DND-41 (cell line): ENCODE data around the gene RNF6.

Source experiments
- ATAC-seq: fragments of 200-7000 bp; cut with Tn5 transposase; 3 replicates; pipeline ENCODE4 v1.9.1; 2021; ENCODE audit warnings: low read depth; ENCODE audit not compliant: insufficient read depth
- DNase-seq: peaks from one replicate; pipeline ENCODE4 v3.0.0-alpha.2; 2020
- H2AFZ ChIP-seq: 2 replicates; pipeline ENCODE4 v1.6.0; 2012; ENCODE audit warnings: low read depth, low read length
- H3K27ac ChIP-seq: 2 replicates; pipeline ENCODE4 v1.5.1; 2012; ENCODE audit warnings: low read length, inconsistent platforms
- H3K27me3 ChIP-seq: fragments of 200-600 bp; sonication (generic); 2 replicates; pipeline ENCODE4 v1.6.0; 2012; ENCODE audit warnings: low read length, mild to moderate bottlenecking, inconsistent platforms; ENCODE audit not compliant: insufficient read depth, poor library complexity
- H3K36me3 ChIP-seq: 2 replicates; pipeline ENCODE4 v1.5.1; 2012; ENCODE audit warnings: low read length, inconsistent platforms; ENCODE audit not compliant: insufficient read depth
- H3K4me1 ChIP-seq: 2 replicates; pipeline ENCODE4 v1.5.1; 2012; ENCODE audit warnings: mild to moderate bottlenecking, low read length; ENCODE audit not compliant: insufficient read depth
- H3K4me2 ChIP-seq: 2 replicates; pipeline ENCODE4 v1.6.0; 2012; ENCODE audit warnings: mild to moderate bottlenecking, moderate library complexity, low read length, inconsistent platforms; ENCODE audit not compliant: insufficient read depth
- H3K4me3 ChIP-seq, 2 experiments: fragments of 200-600 bp in 1 of 2; shearing (Covaris generic) in 1 of 2; 2 replicates each; pipeline ENCODE4 v1.5.1; 2012 to 2016; ENCODE audit warnings: inconsistent platforms in 2 of 2, low read length in 2 of 2, mild to moderate bottlenecking in 2 of 2, low read depth in 1 of 2, moderate library complexity in 1 of 2
- H3K79me2 ChIP-seq: 2 replicates; pipeline ENCODE4 v1.6.0; 2012; ENCODE audit warnings: low read length, inconsistent platforms; ENCODE audit not compliant: insufficient read depth
- H3K9ac ChIP-seq: 2 replicates; pipeline ENCODE4 v1.6.0; 2012; ENCODE audit warnings: low read depth, mild to moderate bottlenecking, inconsistent platforms, low read length, moderate library complexity
- H3K9me3 ChIP-seq: 2 replicates; pipeline ENCODE4 v1.5.1; 2012; ENCODE audit warnings: low read length, moderate library complexity, mild to moderate bottlenecking, inconsistent platforms; ENCODE audit not compliant: insufficient read depth, severe bottlenecking
- H4K20me1 ChIP-seq: 2 replicates; pipeline ENCODE4 v1.6.0; 2012; ENCODE audit warnings: low read length; ENCODE audit not compliant: insufficient read depth
- EZH2 ChIP-seq: IDR thresholded peaks from 3 replicates; pipeline ENCODE4 v1.6.1; 2012; ENCODE audit warnings: borderline replicate concordance, low read depth, mild to moderate bottlenecking, moderate library complexity, low read length, inconsistent platforms; ENCODE audit not compliant: severe bottlenecking
- TF ChIP-seq, protein P1 (sequence below): IDR thresholded peaks from 2 replicates; pipeline ENCODE4 v1.5.1; 2012; ENCODE audit warnings: borderline replicate concordance, low read length, moderate library complexity, mild to moderate bottlenecking; ENCODE audit not compliant: poor library complexity, severe bottlenecking; ENCODE audit errors: extremely low read depth

The RNF6 gene

GRCh38 chr13:26230703-26231102, 8.6 kb upstream of the RNF6 start:
- DNase-seq (no peak), ATAC-seq (no peak)
- Histone ChIP-seq H3K4me2 (no peak overlapping the region), H3K79me2 (no peaks in the 10 kb centered on the region), H2AFZ (no peak overlapping the region), H3K36me3 (no peaks in the 10 kb centered on the region), H4K20me1 (no peaks in the 10 kb centered on the region), H3K4me1 (no peaks in the 10 kb centered on the region), H3K27ac (no peak overlapping the region), H3K4me3 (no peak overlapping the region), H3K27me3 (peaks cover 2% of the 10 kb centered on the region), H3K9me3 (no peaks in the 10 kb centered on the region), H3K9ac (no peak overlapping the region)
- no peak for TF ChIP-seq EZH2
- TF ChIP-seq, protein P1, sequence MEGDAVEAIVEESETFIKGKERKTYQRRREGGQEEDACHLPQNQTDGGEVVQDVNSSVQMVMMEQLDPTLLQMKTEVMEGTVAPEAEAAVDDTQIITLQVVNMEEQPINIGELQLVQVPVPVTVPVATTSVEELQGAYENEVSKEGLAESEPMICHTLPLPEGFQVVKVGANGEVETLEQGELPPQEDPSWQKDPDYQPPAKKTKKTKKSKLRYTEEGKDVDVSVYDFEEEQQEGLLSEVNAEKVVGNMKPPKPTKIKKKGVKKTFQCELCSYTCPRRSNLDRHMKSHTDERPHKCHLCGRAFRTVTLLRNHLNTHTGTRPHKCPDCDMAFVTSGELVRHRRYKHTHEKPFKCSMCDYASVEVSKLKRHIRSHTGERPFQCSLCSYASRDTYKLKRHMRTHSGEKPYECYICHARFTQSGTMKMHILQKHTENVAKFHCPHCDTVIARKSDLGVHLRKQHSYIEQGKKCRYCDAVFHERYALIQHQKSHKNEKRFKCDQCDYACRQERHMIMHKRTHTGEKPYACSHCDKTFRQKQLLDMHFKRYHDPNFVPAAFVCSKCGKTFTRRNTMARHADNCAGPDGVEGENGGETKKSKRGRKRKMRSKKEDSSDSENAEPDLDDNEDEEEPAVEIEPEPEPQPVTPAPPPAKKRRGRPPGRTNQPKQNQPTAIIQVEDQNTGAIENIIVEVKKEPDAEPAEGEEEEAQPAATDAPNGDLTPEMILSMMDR = no peak

GRCh38 chr13:26229080-26229615, 7.0 kb upstream of the RNF6 start:
- ATAC-seq = no peak
- no peak overlapping the region for H3K4me2 ChIP-seq

GRCh38 chr13:26228096-26228495, 6.0 kb upstream of the RNF6 start:
- Histone ChIP-seq H3K79me2 (no peaks in the 10 kb centered on the region), H3K9ac (no peak overlapping the region), H3K4me1 (peaks cover 2% of the 10 kb centered on the region), H3K4me2 (no peak overlapping the region), H2AFZ (no peak overlapping the region), H3K27me3 (no peaks in the 10 kb centered on the region), H4K20me1 (no peaks in the 10 kb centered on the region), H3K9me3 (no peaks in the 10 kb centered on the region), H3K4me3 (no peak overlapping the region), H3K27ac (no peak overlapping the region), H3K36me3 (no peaks in the 10 kb centered on the region)
- no peak for ATAC-seq
- TF ChIP-seq EZH2 = no peak
- TF ChIP-seq, protein P1 = no peak
- DNase-seq = no peak

More at GRCh38 chr13:26229080-26229615, 7.0 kb upstream of the RNF6 start:
- no peaks in the 10 kb centered on the region for H3K27me3 ChIP-seq
- no peak for DNase-seq
- H2AFZ ChIP-seq = no peak overlapping the region
- no peak overlapping the region for H3K27ac ChIP-seq
- no peaks in the 10 kb centered on the region for H3K4me1 ChIP-seq
- no peak overlapping the region for H3K9ac ChIP-seq
- no peak overlapping the region for H3K4me3 ChIP-seq
- no peaks in the 10 kb centered on the region for H3K9me3 ChIP-seq
- no peaks in the 10 kb centered on the region for H4K20me1 ChIP-seq
- TF ChIP-seq EZH2 = no peak
- TF ChIP-seq, protein P1 = no peak
- no peaks in the 10 kb centered on the region for H3K79me2 ChIP-seq
- no peaks in the 10 kb centered on the region for H3K36me3 ChIP-seq
